Astrocyte (in vitro differentiated cells and primary cell): Measurements from ENCODE around the gene KDM7A. TPM values are rescaled to one million over a fixed set of nuclear protein-coding genes. Genes with fewer than 3 reads are reported as not detected.

Source experiments
- DNase-seq: peaks from one replicate; pipeline ENCODE4 v3.0.0-alpha.2; 2010; ENCODE audit warnings: low read depth
- FAIRE-seq: peaks from 2 replicates; lab custom pipeline; 2011; peaks lifted over from hg19 to GRCh38; lab: Jason Lieb, UNC
- H2AFZ ChIP-seq: 2 replicates; pipeline ENCODE4 v1.6.0; 2012; ENCODE audit warnings: low read depth, low read length, inconsistent platforms
- H3K27ac ChIP-seq: 2 replicates; pipeline ENCODE4 v1.5.1; 2011; ENCODE audit warnings: low read depth, low read length, inconsistent platforms
- H3K27me3 ChIP-seq: 2 replicates; pipeline ENCODE4 v1.6.0; 2011; ENCODE audit warnings: low read length, inconsistent platforms; ENCODE audit not compliant: insufficient read depth
- H3K36me3 ChIP-seq: 2 replicates; pipeline ENCODE4 v1.5.1; 2011; ENCODE audit warnings: low read length, inconsistent platforms; ENCODE audit not compliant: insufficient read depth
- H3K4me1 ChIP-seq: 2 replicates; pipeline ENCODE4 v1.5.1; 2011; ENCODE audit warnings: low read length, inconsistent platforms; ENCODE audit not compliant: insufficient read depth
- H3K4me2 ChIP-seq: 2 replicates; pipeline ENCODE4 v1.6.0; 2012; ENCODE audit warnings: low read length, inconsistent platforms
- H3K4me3 ChIP-seq: 2 replicates; pipeline ENCODE4 v1.5.1; 2011; ENCODE audit warnings: low read depth, mild to moderate bottlenecking, low read length, inconsistent platforms; ENCODE audit not compliant: insufficient read depth
- H3K79me2 ChIP-seq: 2 replicates; pipeline ENCODE4 v1.6.0; 2012; ENCODE audit warnings: mild to moderate bottlenecking, low read length, inconsistent platforms; ENCODE audit not compliant: insufficient read depth
- H3K9ac ChIP-seq: 2 replicates; pipeline ENCODE4 v1.6.0; 2012; ENCODE audit warnings: mild to moderate bottlenecking, low read length, inconsistent platforms
- H3K9me3 ChIP-seq: 2 replicates; pipeline ENCODE4 v1.5.1; 2012; ENCODE audit warnings: low read depth, mild to moderate bottlenecking, low read length, inconsistent platforms; ENCODE audit not compliant: insufficient read depth
- H4K20me1 ChIP-seq: 2 replicates; pipeline ENCODE4 v1.6.0; 2012; ENCODE audit warnings: low read length, inconsistent platforms; ENCODE audit not compliant: insufficient read depth
- H3K27ac Mint-ChIP-seq: one replicate; pipeline ENCODE4 v1.8.0; 2021; ENCODE audit warnings: mild to moderate bottlenecking, mixed read lengths; ENCODE audit not compliant: unreplicated experiment
- H3K27me3 Mint-ChIP-seq: one replicate; pipeline ENCODE4 v1.8.0; 2021; ENCODE audit warnings: low read depth, mixed read lengths; ENCODE audit not compliant: unreplicated experiment
- H3K36me3 Mint-ChIP-seq: one replicate; pipeline ENCODE4 v1.8.0; 2021; ENCODE audit warnings: low read depth, mixed read lengths; ENCODE audit not compliant: unreplicated experiment
- H3K4me1 Mint-ChIP-seq: one replicate; pipeline ENCODE4 v1.8.0; 2021; ENCODE audit warnings: low read depth, mixed read lengths; ENCODE audit not compliant: unreplicated experiment
- H3K4me3 Mint-ChIP-seq: one replicate; pipeline ENCODE4 v1.8.0; 2021; ENCODE audit warnings: mild to moderate bottlenecking, moderate library complexity, mixed read lengths; ENCODE audit not compliant: unreplicated experiment
- H3K9me3 Mint-ChIP-seq: one replicate; pipeline ENCODE4 v1.8.0; 2021; ENCODE audit warnings: mild to moderate bottlenecking, mixed read lengths; ENCODE audit not compliant: unreplicated experiment
- CTCF ChIP-seq: IDR thresholded peaks from 2 replicates; pipeline ENCODE4 v1.5.1; 2011; ENCODE audit warnings: low read depth, mild to moderate bottlenecking, inconsistent platforms, low read length, moderate library complexity; ENCODE audit not compliant: insufficient read depth
- EZH2 ChIP-seq: IDR thresholded peaks from 2 replicates; pipeline ENCODE4 v1.6.1; 2012; ENCODE audit warnings: mild to moderate bottlenecking, low read length, inconsistent platforms; ENCODE audit not compliant: insufficient read depth
- total RNA-seq: library from RNA; stranded (reverse); gene quantifications from 2 replicates; pipeline ENCODE4 v1.2.1, GENCODE V29; 2021

Gene KDM7A
- total RNA-seq, 1 donor from 2014 or later: 5.4 TPM

GRCh38 chr7:140201393-140201792 is 24.6 kb upstream of the KDM7A start:
- Histone ChIP-seq H3K4me2 (no peak overlapping the region), H3K27ac (no peak overlapping the region), H3K79me2 (no peaks in the 10 kb centered on the region), H3K4me3 (no peak overlapping the region), H3K36me3 (no peaks in the 10 kb centered on the region), H4K20me1 (no peaks in the 10 kb centered on the region), H3K4me1 (peaks cover 13% of the 10 kb centered on the region), H3K27me3 (peaks cover 13% of the 10 kb centered on the region), H3K9ac (no peak overlapping the region), H2AFZ (no peak overlapping the region), H3K9me3 (peaks cover 2% of the 10 kb centered on the region)
- peaks cover 18% of the 10 kb centered on the region for H3K27me3 Mint-ChIP-seq
- H3K27ac Mint-ChIP-seq: no peak overlapping the region
- FAIRE-seq: no peak
- no peak for DNase-seq
- no peak for TF ChIP-seq CTCF
- TF ChIP-seq EZH2: no peak
- peaks cover 18% of the 10 kb centered on the region for H3K9me3 Mint-ChIP-seq
- no peak overlapping the region for H3K4me3 Mint-ChIP-seq
- no peaks in the 10 kb centered on the region for H3K36me3 Mint-ChIP-seq
- peaks cover 4% of the 10 kb centered on the region for H3K4me1 Mint-ChIP-seq

GRCh38 chr7:140200061-140200989 is 23.5 kb upstream of the KDM7A start:
- peak overlapping the region; percentile 18 for H2AFZ ChIP-seq

More at GRCh38 chr7:140200061-140200989, 23.5 kb upstream of the KDM7A start:
- no peaks in the 10 kb centered on the region for H3K36me3 Mint-ChIP-seq
- Histone ChIP-seq H3K9ac (peak overlapping the region; percentile 8), H3K4me3 (peak overlapping the region; percentile 37), H3K4me2 (peak overlapping the region; percentile 78), H3K36me3 (no peaks in the 10 kb centered on the region), H3K9me3 (peaks cover 2% of the 10 kb centered on the region), H4K20me1 (no peaks in the 10 kb centered on the region), H3K27ac (peak overlapping the region; percentile 42), H3K27me3 (peaks cover 10% of the 10 kb centered on the region), H3K79me2 (no peaks in the 10 kb centered on the region), H3K4me1 (peaks cover 13% of the 10 kb centered on the region)
- DNase-seq: peak; percentile 52
- peaks cover 4% of the 10 kb centered on the region for H3K4me1 Mint-ChIP-seq
- TF ChIP-seq EZH2: no peak
- no peak for TF ChIP-seq CTCF
- H3K9me3 Mint-ChIP-seq: peaks cover 21% of the 10 kb centered on the region
- no peak overlapping the region for H3K27ac Mint-ChIP-seq
- no peak for FAIRE-seq
- H3K4me3 Mint-ChIP-seq: no peak overlapping the region
- peaks cover 20% of the 10 kb centered on the region for H3K27me3 Mint-ChIP-seq
